GM21447 (cell line): Measurements from ENCODE around the gene ZBTB3.
"Not testable (repeated sequence)": the region's sequence is repeated elsewhere in the genome, so short reads cannot be mapped to it uniquely, and the experiment has no call there.

Source experiments
- ATAC-seq: cut with Tn5 transposase; IDR thresholded peaks from one replicate; pipeline ENCODE4 v1.9.1; 2021; ENCODE audit not compliant: unreplicated experiment

Gene ZBTB3

GRCh38 chr11:62753736-62754603, at the start of gene ZBTB3:
ZBTB3 (minus strand) TSS chr11:62754160; CDS start chr11:62753664, 496 bp downstream.
- ATAC-seq = peak; percentile 94

GRCh38 chr11:62801071-62801470, 47.1 kb upstream of the ZBTB3 start:
- no peak for ATAC-seq

DNA sequence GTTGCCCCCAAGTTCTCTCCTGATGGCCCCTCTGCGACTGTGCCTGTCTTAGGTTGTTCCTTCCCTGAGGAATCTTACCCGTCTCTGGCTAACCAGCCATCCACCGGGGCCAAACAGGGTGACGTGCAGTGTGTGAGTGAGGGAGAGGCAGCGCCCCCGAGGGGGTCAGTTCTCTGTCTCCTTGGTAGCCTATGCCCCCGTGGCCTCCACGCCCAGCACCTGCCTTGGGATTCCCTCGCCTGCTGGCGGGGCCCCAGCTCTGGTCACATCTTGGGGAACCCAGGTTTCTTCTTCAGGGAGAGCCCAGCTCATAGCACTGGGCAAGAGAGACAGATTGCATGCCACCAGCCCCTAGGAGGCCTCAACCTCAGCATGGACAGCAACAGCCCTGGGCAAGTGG, 45.5 kb upstream of the ZBTB3 start:
- no peak for ATAC-seq

DNA sequence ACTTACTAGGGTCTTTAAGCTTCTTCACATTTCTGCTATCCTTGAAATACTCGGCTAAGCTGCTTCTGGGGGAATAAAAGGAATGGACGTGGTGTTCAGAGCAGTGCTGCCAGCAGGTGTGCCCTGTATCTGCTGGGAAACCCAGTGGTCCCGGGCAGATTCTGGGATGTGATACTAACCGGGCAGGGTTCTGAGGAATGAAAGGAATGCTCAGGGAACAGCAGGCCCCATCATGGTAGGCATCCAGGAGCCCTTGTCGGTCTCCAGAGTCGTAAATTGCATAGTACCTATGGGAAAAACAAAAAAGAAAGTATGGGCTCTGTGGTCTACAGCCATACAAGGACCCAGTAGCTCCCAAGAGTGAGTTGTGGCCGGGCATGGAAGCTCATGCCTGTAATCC, 42.3 kb upstream of the ZBTB3 start:
- no peak for ATAC-seq

DNA sequence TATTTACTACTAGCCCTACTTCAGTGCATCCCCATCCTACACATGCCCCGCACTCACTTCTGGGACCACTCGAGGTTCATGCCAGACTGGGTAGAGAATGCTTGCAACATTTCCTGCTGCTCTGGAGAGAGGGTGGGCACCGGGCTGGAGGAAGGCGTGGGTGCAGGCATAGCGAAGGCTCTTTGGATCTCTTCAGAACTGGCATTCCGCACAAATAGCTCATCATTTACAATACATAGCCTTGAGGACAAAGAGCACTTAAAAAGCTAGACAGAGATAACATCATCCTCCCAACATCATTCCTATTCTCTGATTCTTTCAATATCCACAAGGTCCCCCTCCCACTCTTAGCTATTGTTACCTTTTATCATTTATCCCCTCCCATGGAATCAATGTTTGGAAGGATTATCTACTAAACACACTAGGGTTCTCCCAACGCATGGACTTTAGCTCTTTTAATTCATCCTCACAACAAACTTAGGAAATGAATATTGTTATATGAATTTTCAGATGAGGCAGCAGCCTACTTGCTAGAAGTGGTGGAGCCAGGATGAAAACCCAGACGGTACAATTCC, 40.3 kb upstream of the ZBTB3 start:
- no peak for ATAC-seq

GRCh38 chr11:62792202-62792575, 38.2 kb upstream of the ZBTB3 start:
- ATAC-seq = no peak

- ATAC-seq = peak; percentile 60
Observed at GRCh38 chr11:62791501-62792201, 37.7 kb upstream of the ZBTB3 start, which contains the start of gene TMEM223. TMEM223 (minus strand) TSS chr11:62792006; CDS start chr11:62791994, 12 bp downstream.

DNA sequence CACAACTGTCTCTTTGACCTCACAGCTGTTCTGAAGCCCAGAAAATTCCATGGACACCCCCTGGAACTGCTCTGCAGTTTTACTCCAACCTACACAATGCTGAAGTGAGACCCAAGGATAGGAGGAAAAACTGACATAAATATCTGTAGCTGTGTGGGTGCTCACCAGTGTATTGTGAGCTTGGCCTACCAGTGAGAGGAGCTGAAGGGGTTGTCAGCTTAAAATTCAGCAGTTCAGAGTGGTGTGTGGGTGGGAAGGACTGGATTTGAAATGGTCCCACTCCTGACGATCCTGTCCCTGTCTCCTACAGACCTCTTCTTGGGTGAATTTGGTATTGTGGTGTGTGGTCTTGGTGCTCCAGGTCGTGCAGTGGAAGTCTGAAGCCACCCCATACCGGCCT, 35.6 kb upstream of the ZBTB3 start:
- no peak for ATAC-seq

DNA sequence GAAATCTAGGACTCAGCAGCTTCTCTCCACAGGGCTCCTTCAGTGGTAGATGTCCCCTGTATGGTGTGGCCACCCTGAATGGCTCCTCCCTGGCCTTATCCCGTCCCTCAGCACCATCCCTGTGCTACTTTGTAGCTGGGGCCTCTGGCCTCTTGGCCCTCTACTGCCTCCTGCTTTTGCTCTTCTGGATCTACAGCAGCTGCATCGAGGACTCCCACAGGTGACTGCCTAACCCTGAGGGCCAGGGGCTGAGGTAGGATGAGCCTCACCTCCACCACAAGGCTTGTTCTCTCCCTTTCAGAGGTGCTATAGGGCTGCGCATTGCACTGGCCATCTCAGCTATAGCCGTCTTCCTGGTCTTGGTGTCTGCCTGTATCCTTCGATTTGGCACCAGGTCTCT, 35.0 kb upstream of the ZBTB3 start:
- no peak for ATAC-seq

DNA sequence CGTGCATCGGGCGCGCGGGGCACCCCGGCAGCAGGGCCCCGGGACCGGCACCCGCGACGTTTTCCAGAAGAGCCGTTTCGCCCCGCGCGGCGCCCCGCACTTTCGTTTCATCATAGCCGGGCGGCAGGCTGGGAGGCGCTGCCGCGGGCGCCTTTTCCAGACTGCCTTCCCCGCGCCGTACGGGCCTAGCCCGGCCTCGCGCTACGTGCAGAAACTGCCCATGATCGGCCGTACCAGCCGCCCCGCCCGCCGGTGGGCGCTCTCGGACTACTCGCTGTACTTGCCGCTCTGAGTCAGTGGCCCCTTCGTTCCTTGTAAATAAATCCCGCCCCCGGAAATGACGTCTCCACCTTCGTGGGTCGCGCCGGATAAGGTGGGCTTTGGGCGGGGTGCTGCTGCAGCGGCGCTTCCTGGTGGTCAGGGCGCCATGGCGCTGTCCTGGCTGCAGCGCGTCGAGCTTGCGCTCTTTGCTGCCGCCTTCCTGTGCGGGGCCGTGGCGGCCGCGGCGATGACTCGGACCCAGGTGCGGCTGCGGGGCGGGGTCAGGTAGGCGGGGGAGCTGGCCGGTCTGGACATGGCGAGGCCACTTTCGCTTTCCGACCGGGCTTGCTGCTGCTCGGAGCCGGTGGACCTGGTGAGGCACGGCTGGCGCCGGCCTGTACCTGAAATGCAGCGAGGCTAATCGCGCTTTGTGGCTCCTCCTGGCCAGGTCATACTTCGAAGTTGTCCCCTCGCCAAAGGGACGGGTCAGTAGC, 33.2 kb upstream of the ZBTB3 start, which contains the start of gene TMEM179B:
TMEM179B (plus strand) TSS at position 398 of the 755 bp plus-strand sequence; CDS start at position 428, 30 bp downstream.
- ATAC-seq = peak; percentile 72

GRCh38 chr11:62786318-62787004, 32.5 kb upstream of the ZBTB3 start:
- ATAC-seq = peak; percentile 63

- no peak for ATAC-seq
Observed at GRCh38 chr11:62782753-62783152, 28.8 kb upstream of the ZBTB3 start.

DNA sequence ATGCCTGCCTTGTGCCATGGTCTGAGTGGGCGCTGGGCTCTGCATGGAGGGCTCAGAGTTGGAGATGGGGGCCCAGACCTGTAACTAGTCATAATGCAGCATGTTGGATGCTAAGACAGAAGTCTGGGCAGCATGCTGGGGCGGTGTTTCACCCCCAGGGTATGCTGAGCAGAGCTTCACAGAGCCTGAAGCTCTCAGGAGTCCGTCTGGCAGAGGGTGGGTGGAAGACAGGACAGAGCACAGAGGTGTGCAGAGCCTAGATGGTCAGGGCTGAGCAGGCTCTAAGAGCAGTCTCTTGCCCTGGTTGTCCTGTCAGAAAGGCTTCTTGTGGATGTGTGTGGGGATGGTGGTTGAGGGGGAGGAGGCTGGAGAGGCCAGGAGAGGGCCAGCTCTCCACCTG, 24.5 kb upstream of the ZBTB3 start:
- no peak for ATAC-seq

DNA sequence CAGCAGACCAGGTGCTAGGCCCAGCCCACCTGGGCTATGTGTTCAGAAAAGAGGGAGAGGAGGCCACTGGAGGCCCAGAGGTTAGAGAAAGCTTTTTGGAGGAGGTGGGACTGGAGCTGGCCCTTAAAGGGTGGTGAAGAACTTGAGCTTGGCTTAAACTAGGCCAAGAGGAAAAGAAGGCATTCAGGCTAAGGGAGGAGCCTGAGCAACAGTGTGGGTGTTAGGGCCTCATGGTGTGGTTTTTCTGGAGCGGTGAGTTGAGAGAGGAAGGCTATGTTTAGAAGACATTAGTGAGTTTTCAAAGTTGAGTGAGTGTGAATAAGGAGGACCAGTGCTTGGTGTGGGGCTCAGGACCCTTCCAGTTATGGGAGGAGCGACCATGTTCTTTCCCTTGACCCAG, 23.4 kb upstream of the ZBTB3 start:
- no peak for ATAC-seq

- ATAC-seq = no peak
Observed at GRCh38 chr11:62775646-62776045, 21.7 kb upstream of the ZBTB3 start.

DNA sequence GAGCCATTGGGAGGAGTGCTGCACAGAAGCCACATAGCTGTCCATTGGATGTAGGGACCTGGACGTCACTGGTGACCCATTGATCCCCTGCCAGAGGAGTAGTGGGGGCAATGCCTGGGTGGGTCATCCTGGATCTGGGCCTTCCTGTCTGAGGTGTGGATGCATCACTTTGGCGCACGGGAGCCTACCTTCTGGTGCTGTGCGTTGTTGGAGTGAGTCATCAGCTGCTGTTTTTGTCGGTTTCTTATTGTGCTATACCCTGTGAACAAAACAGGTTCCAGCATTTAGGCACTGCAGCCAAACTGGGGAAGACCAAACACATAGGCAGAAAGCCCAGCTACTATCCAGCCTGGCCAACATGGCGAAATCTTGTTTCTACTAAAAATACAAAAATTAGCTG, 20.4 kb upstream of the ZBTB3 start:
- no peak for ATAC-seq

DNA sequence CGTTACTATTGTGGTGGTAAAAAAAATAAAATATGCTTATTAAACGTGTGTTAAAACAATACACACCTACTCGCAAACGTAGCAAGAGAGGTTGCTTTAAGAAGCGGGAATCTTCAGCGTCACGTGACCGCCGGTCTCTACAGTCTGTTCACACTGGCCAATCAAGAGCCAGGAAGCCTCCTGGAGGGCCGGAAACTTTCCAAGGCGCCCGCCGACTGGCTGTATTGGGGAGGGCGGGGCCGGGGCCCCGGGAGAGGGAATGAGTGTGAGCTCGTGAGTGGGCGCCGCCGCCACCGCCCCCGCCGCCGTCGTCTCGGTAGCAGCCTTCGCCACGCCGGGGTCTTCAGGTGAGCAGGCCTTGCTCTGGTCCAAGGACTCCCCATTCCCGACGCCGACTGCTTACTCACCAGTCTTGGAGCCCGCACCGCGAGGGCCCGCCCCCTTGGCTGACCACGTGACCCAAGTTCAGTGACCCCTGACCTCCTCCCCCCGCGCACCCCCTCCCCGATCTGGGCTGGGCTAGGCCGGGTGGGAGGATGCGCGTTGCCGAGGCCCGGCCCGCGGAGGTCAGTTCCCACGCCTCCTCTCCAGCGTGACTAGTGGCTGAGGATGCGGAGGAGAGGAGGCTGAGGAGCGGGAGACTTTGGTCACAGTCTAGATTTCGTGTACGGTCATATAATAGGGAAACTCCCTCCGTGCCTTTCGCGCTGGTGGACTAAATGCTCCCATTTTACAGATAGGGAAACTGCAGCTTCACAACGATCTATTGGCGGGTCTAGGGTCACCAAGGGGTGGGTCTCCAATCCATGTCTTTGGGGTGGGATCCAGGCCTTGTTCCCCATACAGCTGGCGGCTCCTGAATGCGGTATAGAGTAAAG, 17.4 kb upstream of the ZBTB3 start, which contains the start of gene TAF6L:
TAF6L (plus strand) TSS at position 253 of the 878 bp plus-strand sequence. CDS start 4,388 bp downstream, outside the sequence.
- ATAC-seq = peak; percentile 77

- no peak for ATAC-seq
Observed at GRCh38 chr11:62770778-62771143, 16.8 kb upstream of the ZBTB3 start.

GRCh38 chr11:62760867-62761227, 6.9 kb upstream of the ZBTB3 start:
- not testable (repeated sequence) for ATAC-seq
